Testis (tissue), 3 donors: Measurements from ENCODE around the gene KCNG1. TPM values are rescaled to one million over a fixed set of nuclear protein-coding genes. Genes with fewer than 3 reads are reported as not detected.

Experiments
- DNase-seq: peaks from one replicate; pipeline ENCODE4 v3.0.0-alpha.2; 2019
- H3K27ac ChIP-seq, 2 donors: fragments of 200-600 bp; sonication (generic); one replicate each; pipeline ENCODE4 v1.5.1; 2019
- H3K27me3 ChIP-seq: fragments of 200-600 bp; sonication (generic); one replicate; pipeline ENCODE4 v1.5.1; 2019
- H3K36me3 ChIP-seq: fragments of 200-600 bp; sonication (generic); one replicate; pipeline ENCODE4 v1.5.1; 2017; ENCODE audit warnings: low read depth; ENCODE audit errors: missing control alignments
- H3K4me1 ChIP-seq: fragments of 200-600 bp; sonication (generic); one replicate; pipeline ENCODE4 v1.5.1; 2019
- H3K4me3 ChIP-seq, 2 donors: fragments of 200-600 bp; sonication (generic); one replicate each; pipeline ENCODE4 v1.5.1; 2017 to 2019
- H3K9me3 ChIP-seq: fragments of 200-600 bp; sonication (generic); one replicate; pipeline ENCODE4 v1.5.1; 2017
- POLR2A ChIP-seq: fragments of 450-650 bp; IDR thresholded peaks from one replicate; pipeline ENCODE4 v1.6.1; 2017; ENCODE audit warnings: antibody characterized with exemption, mild to moderate bottlenecking, moderate library complexity
- WGBS, 2 donors: methylation state at CpG; one replicate each; pipeline ENCODE4 v1.1.5; 2018; 5-methylcytosine and 5-hydroxymethylcytosine counted together
- intact Hi-C: fragments of 100-400 bp; cut with DNase I; formaldehyde crosslinking; loops from one replicate; pipeline ENCODE4 v1.15.1; 2023; ENCODE audit warnings: low total_unique reads
- polyA plus RNA-seq: library from polyadenylated mRNA; stranded (reverse); fragments of 350-450 nt; fragmentation: Illumina TruSeq; extraction: RNeasy Lipid Tissue Mini Kit (QIAGEN cat#74804); gene quantifications from one replicate; pipeline ENCODE4 v1.2.3, GENCODE V29; 2014; ENCODE audit warnings: low read depth, low replicate concordance; ENCODE audit not compliant: insufficient read depth
- total RNA-seq, 2 donors: library from RNA; depleted of rRNA; stranded (reverse); fragments of >200 nt; gene quantifications; one replicate each; pipeline ENCODE4 v1.2.3, GENCODE V29; 2016
- TF ChIP-seq, protein P1 (sequence below), 3 experiments: fragments of 450-650 bp in 2 of 3; fragments of 200-600 bp in 1 of 3; sonication (generic) in 1 of 3; IDR thresholded peaks; one replicate each; pipeline ENCODE4 v1.5.1; 2016 to 2019; ENCODE audit warnings: antibody characterized with exemption in 3 of 3, mild to moderate bottlenecking in 2 of 3, moderate library complexity in 1 of 3

KCNG1 gene
- total and polyA plus RNA-seq, 3 donors from 2014 or later = 20.9 to 78.2 (median 35.8) TPM

DNA sequence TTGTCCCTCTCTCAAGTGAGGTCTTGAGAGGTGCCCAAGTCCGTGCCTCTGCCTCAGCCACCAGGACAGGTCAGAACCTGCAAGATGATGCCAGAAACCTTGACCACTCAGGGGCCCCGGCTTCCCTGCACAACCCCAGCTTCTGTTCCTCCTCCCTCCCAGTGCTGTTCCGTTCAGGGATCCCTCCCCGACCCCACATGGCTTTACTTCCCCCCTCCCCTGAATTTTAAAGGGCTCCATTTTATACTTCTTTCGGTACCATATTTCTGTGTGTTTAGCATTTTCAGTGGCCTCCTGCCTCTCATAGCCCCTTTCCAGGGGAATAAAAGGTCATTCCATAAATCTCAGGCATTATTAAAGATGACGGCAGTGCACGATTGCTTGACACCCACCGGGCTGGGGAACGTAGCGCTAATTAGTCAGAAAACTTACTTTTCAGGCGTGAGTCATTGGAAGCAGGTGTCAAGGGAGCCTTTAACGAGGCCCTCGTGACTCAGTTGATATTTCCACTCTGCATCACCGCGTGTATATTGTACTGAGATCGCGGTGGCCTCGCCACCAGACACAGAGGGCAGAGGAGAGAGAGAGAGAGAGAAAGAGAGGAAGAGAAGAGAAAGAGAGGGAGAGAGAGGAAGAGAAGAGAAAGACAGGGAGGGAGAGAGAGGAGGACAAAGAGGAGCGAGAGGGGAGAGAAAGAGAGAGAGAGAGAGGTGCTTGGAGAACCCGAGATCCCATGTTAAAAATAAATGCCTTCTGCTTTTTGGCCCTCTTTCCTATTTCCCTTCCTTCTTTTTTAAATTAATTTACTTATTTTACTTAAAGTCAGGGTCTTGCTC is 21.3 kb downstream of the KCNG1 start:
- DNase-seq = no peak
- Histone ChIP-seq H3K9me3 (no peaks in the 10 kb centered on the region), H3K27ac (no peak overlapping the region), H3K4me1 (peaks cover 16% of the 10 kb centered on the region), H3K36me3 (no peaks in the 10 kb centered on the region), H3K27me3 (no peaks in the 10 kb centered on the region), H3K4me3 (no peak overlapping the region)
- TF ChIP-seq, protein P1, sequence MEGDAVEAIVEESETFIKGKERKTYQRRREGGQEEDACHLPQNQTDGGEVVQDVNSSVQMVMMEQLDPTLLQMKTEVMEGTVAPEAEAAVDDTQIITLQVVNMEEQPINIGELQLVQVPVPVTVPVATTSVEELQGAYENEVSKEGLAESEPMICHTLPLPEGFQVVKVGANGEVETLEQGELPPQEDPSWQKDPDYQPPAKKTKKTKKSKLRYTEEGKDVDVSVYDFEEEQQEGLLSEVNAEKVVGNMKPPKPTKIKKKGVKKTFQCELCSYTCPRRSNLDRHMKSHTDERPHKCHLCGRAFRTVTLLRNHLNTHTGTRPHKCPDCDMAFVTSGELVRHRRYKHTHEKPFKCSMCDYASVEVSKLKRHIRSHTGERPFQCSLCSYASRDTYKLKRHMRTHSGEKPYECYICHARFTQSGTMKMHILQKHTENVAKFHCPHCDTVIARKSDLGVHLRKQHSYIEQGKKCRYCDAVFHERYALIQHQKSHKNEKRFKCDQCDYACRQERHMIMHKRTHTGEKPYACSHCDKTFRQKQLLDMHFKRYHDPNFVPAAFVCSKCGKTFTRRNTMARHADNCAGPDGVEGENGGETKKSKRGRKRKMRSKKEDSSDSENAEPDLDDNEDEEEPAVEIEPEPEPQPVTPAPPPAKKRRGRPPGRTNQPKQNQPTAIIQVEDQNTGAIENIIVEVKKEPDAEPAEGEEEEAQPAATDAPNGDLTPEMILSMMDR (IDR thresholded peaks at IDR 0.05) = no peak
- no peak for TF ChIP-seq POLR2A
- 73 to 83% methylated on average over 20 of the region's 20 CpGs for WGBS, 2 donors
- intact Hi-C loops = no loop called here

GRCh38 chr20:50999355-50999754 is 23.6 kb downstream of the KCNG1 start:
- intact Hi-C loops = no loop called here

DNA sequence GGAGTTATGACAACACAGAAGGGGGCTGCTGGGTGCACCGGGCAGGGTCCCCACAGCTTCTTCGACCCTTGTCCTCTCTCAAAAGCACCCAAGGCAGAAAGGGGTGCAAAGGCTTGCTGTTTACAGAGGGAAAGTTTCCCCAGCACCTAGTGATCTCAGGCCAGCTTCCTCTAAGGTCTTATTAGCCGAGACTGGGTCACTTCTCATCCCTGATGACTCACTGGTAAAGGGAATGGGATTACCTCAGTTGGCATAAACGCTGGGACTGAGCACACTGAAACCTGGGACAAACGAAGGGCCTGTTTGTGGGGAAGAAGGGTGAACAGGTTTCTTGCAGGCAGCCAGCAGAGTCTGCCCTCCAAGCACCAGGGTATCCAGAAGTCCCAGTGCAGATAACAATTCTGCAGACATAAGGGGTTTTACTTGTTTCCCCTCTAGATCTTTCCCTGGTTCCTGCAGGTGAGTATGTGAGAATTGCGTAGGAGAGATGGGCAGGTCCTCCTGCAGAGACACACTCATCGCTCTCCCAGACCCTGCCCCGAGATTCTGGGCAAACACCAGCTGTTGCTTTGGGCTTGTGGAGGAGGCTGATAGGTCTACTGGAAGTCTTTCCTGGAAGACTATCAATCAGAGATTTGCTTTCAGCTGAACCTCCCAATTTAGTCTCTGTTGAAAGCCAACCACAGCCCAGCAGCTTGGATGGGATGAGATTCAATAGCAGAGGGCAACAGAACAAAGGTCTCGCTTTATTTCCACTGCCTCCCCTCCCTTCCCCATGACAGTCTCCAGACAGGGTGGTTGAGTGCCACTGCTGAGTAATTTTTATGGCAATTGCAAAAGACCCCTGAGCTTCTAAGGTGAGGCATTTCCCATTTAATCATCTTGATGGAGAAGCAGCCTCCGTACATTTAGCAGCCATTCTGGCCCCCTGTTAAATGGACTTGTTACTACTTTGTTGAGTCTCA is 25.7 kb downstream of the KCNG1 start:
- peaks cover 4% of the 10 kb centered on the region for H3K4me1 ChIP-seq
- H3K36me3 ChIP-seq = no peaks in the 10 kb centered on the region
- WGBS, 2 donors = 62 to 75% methylated on average over 8 to 10 of the region's 10 CpGs
- H3K27me3 ChIP-seq = no peaks in the 10 kb centered on the region
- H3K9me3 ChIP-seq = no peaks in the 10 kb centered on the region
- no peak for DNase-seq
- no peak overlapping the region for H3K27ac ChIP-seq
- TF ChIP-seq POLR2A = no peak
- TF ChIP-seq, protein P1 (IDR thresholded peaks at IDR 0.05) = no peak
- no peak overlapping the region for H3K4me3 ChIP-seq
- intact Hi-C loops = no loop called here

More at GRCh38 chr20:50999355-50999754, 23.6 kb downstream of the KCNG1 start:
- Histone ChIP-seq H3K27me3 (no peaks in the 10 kb centered on the region), H3K27ac (no peak overlapping the region), H3K36me3 (no peaks in the 10 kb centered on the region), H3K4me1 (peaks cover 16% of the 10 kb centered on the region), H3K4me3 (no peak overlapping the region), H3K9me3 (no peaks in the 10 kb centered on the region)
- 94 to 97% methylated on average over 4 of the region's 4 CpGs for WGBS, 2 donors
- TF ChIP-seq, protein P1 (IDR thresholded peaks at IDR 0.05) = no peak
- no peak for TF ChIP-seq POLR2A
- no peak for DNase-seq

- no peaks in the 10 kb centered on the region for H3K27me3 ChIP-seq
- no peak for DNase-seq
- intact Hi-C loops = no loop called here
- H3K4me1 ChIP-seq = peaks cover 4% of the 10 kb centered on the region
- no peaks in the 10 kb centered on the region for H3K36me3 ChIP-seq
- H3K9me3 ChIP-seq = no peaks in the 10 kb centered on the region
- H3K4me3 ChIP-seq = no peak overlapping the region
- TF ChIP-seq, protein P1 (IDR thresholded peaks at IDR 0.05) = no peak
- TF ChIP-seq POLR2A = no peak
- no peak overlapping the region for H3K27ac ChIP-seq
- WGBS, 2 donors = 89 to 93% methylated on average over 5 of the region's 5 CpGs
Measured at GRCh38 chr20:50995506-50995905, 27.4 kb downstream of the KCNG1 start.
